GM10266 (cell line): ENCODE results near the gene NTF3.

Source experiments
- DNase-seq: peaks from one replicate; pipeline ENCODE4 v3.0.0; 2012; ENCODE audit errors: extremely low spot score
- TF ChIP-seq, protein P1 (sequence below): IDR thresholded peaks from 2 replicates; pipeline ENCODE4 v1.5.1; 2012; ENCODE audit warnings: mild to moderate bottlenecking, low read depth; ENCODE audit not compliant: control insufficient read depth, insufficient read depth; ENCODE audit errors: missing control alignments

NTF3 gene

DNA sequence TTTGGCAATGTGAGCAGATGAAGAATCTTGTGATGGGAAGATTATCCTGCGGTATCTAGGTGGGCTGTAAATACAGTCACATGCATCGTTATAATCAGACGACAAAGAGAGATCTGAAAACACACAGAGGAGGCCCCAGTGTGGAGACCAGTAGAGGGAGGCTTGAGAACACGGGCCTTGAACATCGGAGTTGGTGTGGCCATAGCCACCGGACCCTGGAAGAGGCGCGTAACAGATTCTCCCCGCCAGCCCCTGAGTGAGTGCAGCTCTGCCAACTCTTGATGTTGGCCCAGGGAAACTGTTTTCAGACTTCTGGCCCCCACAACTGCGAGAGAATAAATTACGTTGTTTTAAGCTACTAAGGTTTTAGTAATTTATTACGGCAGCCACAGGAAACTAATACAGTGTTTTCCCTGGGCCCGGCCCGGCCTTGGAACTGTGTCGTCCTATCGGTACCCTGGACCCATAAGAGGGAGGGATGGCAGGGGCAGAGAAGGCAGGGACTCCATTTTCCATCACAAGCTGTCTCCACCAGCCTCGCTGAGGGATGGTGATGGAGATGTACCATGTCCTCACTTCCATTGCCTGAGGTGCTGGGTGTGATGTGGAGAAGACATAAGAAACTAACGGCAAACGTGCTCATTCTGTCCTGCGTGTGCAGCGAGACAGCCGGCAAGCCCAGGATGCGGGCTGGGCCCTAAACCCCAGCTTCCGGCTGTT, 91.6 kb downstream of the NTF3 start:
- DNase-seq = no peak
- TF ChIP-seq, protein P1, sequence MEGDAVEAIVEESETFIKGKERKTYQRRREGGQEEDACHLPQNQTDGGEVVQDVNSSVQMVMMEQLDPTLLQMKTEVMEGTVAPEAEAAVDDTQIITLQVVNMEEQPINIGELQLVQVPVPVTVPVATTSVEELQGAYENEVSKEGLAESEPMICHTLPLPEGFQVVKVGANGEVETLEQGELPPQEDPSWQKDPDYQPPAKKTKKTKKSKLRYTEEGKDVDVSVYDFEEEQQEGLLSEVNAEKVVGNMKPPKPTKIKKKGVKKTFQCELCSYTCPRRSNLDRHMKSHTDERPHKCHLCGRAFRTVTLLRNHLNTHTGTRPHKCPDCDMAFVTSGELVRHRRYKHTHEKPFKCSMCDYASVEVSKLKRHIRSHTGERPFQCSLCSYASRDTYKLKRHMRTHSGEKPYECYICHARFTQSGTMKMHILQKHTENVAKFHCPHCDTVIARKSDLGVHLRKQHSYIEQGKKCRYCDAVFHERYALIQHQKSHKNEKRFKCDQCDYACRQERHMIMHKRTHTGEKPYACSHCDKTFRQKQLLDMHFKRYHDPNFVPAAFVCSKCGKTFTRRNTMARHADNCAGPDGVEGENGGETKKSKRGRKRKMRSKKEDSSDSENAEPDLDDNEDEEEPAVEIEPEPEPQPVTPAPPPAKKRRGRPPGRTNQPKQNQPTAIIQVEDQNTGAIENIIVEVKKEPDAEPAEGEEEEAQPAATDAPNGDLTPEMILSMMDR = no peak

DNA sequence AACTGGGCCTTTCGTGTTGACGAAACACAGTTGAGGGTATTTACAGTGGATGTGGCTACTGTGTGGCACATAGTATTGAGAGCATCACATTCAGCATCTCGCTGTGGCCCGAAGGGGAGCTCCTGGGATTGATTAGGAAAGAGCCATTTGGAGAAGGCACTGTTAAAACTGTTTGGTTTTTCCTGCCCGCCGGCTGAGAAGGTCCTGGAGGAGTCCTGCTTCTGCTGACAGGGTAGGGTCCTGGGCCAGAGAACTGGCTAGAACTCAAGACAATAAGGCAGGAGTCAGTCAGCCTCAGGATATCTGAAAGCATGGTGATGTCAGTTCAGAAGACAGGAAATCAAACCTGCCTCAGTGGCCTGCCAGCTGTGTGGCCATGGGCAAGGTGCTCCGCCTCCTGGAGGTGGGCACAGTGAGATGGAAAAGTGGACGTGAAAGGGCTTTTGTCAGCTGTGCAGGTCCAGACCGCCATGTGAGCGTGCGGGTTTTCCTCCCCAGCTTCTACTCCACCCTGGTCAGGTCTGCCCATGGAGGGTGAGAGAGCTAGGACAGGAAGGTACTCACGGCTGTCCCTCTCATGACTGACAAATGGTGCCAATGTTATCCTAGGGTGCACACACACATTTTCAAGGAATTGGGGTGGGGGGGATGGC, 92.3 kb downstream of the NTF3 start:
- TF ChIP-seq, protein P1 = no peak
- DNase-seq = no peak

DNA sequence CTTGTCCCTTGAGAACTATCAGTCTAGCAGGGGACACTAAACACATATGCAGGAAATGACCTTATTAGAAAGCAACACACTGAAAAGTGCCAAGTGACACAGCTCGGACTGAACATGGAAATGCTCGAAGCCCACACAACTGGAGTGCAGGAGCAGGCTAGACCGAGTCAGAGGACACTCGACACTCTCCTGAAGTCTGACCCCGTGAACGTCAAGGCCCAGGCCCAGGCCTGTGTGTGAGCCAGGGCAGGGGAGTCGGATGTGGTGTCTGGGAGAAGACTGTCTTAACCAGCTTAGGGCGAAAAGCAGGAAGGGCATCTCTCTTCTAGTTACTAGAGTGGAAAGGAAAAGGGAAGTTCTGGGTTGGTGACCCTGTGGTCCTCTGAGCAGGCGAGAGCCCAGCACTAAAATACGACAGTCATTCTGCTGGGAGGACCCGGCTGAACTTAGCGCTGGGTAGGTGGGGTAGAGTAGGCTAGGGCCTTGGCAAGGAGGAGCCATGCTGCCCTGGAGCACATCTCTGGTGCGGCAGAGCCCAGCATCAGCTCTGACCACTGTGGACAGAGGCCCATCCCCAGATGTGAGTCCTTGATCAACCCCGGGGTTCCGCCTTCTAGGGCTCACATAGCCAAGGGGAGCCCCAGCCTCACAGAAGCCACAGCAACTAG, 93.0 kb downstream of the NTF3 start:
- TF ChIP-seq, protein P1 = no peak
- DNase-seq = no peak

DNA sequence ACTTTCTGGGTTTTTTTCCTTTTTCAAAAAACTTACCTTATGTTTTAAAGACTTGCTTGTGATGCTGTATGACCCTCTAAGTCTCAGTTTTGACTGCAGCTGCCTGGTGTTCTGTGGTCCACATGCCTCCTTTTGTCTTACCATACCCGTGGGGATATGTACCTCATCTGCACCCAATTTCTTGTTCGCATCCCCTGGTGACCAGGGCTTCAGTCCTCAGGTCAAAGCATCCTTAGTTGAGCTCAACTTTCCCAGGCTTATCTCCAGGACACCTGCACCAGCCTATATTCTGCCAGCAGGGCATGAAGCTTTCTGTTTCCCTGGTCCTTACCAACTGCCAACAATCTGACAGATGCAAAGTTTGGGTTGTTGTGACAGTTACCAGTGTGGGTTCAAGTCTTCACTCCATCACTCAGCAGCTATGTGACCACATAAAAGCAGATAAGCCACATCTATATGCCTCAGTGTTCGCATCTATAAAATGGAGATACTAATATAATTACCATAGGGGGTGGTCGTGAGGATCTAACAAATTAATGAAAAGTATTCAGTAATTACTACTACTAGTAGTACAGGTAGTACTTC, 94.0 kb downstream of the NTF3 start:
- TF ChIP-seq, protein P1 = no peak
- no peak for DNase-seq

DNA sequence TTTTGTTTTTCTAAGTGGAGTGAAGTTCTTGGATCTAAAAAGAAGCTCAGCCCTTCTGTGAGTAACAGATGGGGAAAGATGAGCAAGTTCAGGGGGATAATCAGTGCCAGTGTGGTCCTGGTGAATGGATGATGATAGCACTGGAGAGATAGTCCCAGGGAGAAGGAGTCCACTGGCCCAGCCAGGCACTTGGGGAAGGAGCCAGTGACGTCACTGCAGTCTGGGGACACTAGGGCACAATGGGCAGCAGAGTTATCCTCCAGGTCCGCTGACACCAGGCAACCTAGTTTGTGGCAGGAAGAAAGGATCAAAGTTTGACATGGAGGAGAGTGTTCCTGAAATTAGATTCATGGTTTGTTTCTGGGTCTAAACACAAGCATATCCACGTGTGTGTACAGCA, 101.5 kb downstream of the NTF3 start:
- DNase-seq = no peak
- TF ChIP-seq, protein P1 = no peak

DNA sequence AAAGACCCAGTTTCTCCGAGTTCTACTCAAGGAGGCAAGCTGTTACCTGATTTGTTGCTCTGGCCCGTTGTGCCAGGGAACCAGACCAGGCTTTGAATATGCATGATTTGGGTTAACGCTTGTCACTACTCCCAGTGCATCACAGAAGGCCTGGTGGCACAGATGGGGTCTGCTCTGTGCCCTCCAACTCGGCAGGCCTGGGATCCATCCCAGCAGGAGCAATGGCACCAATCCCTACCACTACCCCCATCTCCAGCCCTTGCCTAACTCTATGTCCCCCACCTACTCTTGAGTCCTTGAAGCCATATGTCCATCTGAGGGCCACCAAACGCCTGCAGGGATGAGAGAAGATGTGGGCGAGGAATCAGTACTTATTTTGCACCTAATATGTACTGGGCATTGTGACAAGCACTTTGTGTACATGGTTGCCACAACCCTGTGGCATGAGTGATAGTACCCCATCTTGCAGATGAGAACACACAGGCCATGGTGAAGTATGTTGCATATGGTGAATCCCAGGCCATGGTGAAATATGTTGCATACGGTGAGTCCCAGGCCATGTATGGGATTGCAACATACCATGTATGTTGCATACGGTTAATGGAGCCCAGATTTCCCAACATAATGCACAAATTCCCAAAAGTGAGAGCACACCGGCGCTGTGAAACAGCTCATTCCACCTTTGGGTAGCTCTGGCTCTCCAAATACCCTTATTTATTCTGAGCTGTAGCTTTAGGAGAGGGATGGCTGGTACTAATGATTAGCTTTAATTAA, 102.7 kb downstream of the NTF3 start:
- no peak for DNase-seq
- TF ChIP-seq, protein P1 = no peak
